LoVo (cell line): ENCODE data around the gene CAGE1.

Experiments
- DNase-seq: peaks from one replicate; pipeline ENCODE4 v3.0.0-alpha.2; 2016; ENCODE audit warnings: low spot score

Gene CAGE1

DNA sequence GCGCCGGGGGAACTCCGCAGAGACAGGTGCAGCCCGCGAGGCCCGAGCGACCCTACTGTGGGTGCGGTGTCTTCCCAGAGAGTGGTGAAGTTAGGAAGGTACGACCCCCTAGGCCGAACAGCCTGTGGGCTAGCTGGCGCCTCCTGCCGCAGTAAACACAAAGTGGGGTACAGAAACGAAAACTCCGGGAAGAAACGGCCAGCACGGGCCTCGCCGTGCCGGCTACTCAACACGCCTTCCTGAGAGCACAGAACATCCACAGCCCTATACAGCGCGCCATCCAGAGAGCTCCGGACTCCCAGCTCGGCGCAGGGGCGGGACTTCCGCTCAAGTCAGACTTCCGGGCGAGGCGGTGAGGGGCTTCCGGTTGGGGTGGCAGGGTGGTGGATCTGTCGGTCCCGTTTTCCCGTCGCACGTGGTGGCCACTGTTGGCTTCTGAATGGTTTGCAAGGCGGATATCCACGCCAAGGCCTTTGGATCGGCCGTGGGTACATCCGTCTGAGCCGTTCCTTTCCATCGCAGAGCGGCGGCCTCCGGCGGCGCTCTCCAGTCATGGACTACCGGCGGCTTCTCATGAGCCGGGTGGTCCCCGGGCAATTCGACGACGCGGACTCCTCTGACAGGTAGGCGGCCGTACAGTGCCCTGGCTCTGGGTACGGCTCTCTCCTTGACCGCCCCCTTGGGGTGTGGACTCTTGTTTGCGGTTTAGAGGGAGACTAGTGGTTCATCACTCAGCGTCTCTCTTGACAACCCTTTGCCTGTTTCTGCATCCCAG lies at the start of gene CAGE1, which contains the start of gene RIOK1:
Gene CAGE1 (minus strand): TSS at position 292 of the 775 bp plus-strand sequence. CDS start 2,569 bp downstream, outside the sequence.
Gene RIOK1 (plus strand): TSS at position 358 of the 775 bp plus-strand sequence. CDS start 195 bp downstream, at position 553.
- peak; percentile 93 for DNase-seq

DNA sequence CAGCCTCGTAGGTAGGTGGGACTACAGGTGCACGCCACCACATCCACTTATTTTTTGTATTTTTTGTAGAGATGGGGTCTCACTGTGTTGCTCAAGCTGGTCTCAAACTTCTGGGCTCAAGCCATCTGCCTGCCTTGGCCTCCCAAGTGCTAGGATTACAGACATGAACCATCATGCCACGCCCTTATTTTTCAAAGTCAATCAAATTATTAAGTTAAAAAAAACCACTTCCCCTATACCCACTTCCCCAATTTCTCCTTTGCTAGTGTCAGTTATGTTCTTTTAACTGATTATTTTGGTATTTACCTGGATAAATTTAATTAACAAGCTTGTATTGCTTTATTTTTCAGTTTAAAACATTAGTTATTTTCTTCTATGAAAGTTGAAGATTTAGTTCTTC lies 49.7 kb upstream of the CAGE1 start:
- DNase-seq, result no peak

DNA sequence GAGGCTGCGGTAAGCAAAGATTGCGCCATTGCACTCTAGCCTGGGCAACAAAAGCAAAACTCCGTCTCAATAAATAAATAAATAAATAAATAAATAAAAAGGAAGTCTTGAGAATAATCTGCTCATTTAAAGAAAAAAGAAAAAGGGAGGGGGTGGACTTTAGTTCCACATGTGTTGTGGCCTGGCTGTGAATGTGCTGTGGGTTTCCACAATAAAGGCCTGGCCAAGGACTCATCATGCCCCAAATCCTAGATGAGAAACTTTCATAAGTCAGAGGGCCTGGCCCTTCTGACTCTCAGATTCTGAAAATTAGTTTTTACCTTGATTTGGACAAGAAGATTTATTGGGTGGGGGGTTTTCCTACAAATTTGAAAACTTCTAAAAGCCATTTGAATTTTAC lies 48.5 kb upstream of the CAGE1 start:
- no peak for DNase-seq

DNA sequence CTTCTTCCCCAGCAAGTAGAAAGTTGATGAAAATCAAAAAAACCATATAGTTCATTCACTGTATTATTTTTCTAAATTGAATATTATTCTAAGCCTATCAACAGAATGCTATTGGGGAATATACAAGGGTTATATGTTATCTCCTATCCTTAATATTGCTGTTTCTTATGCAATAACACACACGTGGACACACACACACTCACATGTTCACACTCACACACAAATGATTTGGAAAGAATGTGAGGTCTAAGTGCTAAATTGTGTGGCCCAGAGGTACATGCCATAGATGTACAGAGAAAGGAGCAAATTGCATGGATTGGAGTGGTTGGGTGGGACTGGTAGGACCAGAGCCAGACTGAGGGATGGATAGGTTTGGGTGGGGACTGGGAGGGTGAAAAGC lies 45.1 kb upstream of the CAGE1 start:
- DNase-seq, result no peak

DNA sequence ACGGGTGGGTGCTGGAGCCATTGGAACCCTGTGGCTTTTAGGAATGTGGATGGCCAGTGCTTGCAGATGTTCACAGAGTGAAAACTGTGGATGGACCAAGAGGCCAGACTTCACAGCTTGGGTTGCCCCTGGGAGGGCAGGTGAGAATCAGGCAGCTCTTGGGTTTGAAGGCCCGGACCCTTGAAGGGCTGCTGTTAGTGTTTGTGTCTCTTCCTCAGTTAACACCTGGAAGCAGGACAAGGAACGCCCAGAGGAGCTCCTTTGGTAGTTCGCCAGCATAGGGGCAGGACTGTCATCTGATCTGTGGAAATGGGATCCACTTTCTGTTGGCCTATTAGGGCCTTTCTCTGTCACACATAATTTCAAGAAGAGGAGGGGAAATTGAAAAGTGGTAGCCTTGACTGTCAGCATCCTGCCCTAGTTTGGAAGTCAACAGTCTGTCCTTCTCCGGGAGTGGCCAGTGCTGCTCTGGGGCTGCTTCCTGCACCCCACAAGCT lies 43.6 kb upstream of the CAGE1 start:
- DNase-seq, result no peak

DNA sequence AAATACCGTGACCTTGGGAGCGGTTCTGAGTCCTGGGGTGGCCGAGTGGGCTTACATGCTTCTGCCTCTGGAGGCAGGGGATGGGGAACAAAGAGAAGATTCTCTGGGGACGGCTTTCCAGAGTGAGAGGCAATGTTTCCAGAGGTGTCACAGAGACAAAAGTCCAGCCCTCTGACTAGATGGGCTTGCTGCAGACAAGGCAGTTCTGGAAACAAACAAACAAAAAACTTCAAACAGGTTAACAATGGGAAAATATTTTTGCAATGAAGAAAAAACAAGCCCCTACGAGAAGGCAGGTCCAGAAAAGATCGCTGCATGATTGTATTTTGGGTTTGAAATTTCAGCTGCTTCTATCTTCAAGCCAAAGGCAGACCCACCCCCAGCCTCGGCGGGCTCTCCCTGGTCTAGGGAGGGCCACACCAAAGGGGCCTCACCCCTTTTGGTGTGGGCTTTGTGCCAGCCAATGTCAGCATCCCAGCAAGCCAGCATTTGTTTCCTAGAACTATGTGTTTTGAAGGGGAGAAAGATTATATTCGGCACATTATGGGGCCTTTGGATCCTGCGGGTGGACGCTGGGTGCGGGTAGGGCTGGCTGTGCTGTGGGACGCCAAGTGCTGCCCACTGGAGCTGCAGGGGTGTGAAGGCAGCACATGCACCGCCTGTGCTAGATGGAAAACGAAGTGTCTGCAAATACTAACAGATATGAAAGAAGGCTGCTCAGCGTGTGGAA lies 43.0 kb upstream of the CAGE1 start:
- DNase-seq, result no peak

DNA sequence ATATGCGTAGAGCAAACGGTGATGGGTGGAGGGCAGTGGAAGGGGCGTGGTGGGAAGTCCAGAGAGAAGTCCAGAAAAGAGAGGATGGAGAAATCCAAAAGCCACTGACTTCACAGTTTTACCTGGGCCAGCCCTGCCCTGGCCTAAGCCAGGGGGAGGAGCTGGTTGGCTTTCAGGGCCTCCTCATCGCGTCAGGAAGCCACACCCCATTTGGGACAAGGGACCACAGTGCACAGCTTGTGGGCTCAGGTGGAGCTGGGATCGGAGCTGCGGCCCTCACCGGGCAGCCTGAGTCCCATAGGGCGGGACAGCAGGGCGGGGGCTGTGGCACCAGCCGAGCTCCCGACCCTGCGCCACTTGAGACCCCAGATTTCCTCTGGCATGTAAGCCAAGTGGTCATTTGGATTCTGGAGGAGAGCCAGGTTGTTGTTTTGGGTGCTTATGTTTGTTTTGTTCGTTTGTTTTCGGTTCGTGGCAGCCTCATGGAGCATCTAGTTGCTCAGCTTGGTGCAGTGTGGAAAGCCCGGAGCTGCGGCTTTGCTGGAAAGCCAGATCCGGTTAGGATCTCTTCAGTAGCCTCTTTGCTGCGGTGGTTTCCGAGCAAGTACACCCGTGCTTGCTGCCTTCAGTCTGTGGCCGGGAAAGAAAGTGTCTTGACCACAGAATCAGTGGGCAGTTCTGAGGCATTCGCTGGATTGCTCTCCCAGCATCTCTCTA lies 42.3 kb upstream of the CAGE1 start:
- DNase-seq, result no peak

DNA sequence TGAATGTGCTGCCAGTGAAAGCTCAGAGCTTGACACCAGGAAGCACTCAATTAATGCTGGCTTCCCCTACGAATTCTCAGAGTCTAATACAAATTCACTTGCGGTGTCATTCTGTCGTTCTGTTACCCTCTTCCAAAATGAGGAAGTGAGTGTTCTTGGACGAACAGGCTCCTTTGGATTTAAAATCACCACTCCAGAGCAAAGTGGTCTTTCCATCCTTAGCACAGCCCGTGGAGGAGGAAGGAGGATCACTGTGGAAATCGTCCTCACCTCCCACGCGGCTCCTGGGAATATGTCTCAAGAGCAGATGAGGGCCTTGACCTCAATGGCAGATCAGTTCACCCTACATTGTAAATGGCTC lies 41.8 kb upstream of the CAGE1 start:
- no peak for DNase-seq

DNA sequence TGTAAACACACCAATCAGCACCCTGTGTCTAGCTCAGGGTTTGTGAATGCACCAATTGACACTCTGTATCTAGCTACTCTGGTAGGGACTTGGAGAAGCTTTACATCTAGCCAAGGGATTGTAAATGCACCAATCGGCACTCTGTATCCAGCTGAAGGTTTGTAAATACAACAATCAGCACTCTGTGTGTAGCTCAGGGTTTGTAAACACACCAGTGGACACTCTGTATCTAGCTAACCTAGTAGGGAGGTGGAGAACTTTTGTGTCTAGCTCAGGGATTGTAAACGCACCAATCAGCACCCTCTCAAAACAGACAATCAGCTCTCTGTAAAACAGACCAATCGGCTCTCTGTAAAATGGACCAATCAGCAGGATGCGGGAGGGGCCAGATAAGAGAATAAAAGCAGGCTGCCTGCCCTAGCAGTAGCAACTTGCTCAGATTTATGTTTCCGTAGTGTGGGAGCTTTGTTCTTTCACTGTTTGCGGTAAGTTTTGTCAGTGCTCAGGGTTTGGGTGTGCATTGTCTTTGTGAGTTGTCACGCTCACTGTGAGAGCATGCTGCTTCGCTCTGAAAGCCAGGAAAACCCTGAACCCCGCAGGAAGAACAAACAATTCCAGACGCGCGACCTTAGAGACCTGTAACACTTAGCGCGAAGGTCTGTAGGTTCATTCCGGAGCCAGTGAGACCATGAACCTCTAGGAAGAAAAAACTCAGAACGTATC lies 37.1 kb upstream of the CAGE1 start:
- no peak for DNase-seq

DNA sequence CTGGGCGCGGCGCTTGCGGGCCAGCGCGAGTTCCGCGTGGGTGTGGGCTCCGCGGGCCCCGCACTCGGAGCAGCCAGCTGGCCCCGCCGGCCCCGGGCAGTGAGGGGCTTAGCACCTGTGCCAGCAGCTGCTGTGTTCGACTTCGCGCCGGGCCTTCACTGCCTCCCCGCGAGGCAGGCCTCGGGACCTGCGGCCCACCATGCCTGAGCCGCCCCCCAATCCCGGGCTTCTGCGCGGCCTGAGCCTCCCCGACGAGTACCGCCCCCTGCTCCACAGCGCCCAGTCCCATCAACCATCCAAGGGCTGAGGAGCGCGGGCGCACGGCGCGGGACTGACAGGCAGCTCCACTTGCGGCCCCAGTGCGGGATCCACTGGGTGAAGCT lies 36.3 kb upstream of the CAGE1 start:
- no peak for DNase-seq

DNA sequence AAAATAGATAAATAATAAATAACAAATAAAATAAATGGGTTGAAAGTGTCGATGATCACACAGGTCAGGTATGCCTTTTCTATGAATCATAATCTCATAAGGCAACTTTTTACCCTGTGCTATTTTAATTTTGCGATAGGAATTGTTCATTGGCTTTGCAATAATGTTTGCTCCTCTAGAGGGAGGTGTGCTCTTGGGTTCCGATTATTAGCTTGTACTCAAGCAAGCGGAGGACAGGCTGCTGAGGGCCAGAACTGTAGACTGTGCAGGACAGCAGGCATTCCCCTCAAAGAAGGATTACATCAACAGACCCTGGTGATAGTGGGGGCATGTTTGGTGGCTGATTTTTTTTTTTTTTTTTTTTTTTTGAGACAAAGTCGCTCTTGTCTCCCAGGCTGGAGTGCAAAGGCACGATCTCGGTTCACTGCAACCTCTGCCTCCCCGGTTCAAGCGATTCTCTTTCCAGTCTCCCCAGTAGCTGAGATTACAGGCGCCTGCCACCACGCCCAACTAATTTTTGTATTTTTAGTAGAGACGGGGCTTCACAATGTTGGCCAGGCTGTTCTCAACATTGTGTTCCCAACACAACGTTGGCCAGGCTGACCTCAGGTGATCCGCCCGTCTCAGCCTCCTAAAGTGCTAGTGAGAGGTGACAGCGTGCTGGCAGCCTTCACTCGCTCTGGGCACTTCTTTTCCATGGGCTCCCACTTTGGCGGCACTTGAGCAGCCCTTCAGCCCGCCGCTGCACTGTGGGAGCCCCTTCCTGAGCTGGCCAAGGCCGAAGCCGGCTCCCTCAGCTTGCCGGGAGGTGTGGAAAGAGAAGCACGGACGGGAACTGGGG lies 35.6 kb upstream of the CAGE1 start:
- DNase-seq, result peak; percentile 37

DNA sequence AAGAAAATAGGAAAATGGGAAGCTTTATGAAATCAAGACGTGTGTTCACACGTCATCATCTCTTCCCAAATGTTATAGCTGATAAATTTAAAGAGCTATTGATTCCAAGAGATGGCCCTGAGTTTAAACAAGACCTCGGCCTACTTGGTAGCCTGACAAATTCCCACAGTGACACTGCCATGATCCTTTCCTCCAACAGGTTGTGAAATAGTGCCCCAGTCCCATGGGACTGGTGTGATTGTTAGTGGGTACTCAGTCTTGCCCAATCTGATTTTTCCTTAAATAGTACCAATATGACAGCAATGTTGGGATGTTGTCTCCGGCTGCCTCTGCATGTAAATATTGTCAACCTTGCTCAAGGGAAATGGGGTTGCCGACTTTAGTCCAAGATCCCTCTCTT lies 34.5 kb upstream of the CAGE1 start:
- no peak for DNase-seq

DNA sequence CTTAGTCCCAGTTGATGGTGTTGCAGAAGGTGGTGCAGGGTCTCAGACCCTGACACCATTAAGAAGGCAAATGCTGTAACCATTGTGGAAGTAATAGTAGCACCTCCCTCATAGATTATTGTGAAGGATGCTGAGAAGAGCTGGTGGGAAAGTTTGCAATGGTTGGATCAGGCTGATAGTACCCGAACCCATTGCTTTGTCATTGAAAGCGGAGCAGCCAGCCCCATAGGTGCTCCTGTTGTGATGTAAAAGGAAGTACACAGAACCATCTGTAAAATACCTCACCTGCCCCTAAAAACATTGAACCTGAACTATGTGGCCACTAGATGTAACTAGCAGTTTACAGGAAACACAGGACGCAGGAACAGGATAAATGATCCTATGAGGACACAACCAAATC lies 31.5 kb upstream of the CAGE1 start:
- DNase-seq, result no peak

DNA sequence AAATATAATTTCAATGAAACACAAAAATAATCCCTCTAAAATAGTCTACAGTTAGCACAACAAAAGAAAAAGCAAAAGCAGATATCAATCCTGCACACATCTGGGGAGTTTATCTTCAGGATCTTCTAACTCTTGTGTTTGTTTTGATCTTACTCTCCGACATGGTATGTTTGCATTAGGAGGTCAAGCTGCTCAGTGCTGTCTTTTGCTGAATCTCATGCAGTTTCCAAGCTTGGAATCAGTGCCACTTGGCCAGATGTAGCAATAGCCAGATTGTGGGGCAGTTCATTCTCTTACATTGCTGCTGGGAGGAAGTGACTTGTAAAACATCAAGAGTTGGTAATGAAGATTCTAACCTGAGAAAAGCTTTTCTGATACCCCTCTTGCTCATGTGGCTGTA lies 29.5 kb upstream of the CAGE1 start:
- DNase-seq, result no peak

DNA sequence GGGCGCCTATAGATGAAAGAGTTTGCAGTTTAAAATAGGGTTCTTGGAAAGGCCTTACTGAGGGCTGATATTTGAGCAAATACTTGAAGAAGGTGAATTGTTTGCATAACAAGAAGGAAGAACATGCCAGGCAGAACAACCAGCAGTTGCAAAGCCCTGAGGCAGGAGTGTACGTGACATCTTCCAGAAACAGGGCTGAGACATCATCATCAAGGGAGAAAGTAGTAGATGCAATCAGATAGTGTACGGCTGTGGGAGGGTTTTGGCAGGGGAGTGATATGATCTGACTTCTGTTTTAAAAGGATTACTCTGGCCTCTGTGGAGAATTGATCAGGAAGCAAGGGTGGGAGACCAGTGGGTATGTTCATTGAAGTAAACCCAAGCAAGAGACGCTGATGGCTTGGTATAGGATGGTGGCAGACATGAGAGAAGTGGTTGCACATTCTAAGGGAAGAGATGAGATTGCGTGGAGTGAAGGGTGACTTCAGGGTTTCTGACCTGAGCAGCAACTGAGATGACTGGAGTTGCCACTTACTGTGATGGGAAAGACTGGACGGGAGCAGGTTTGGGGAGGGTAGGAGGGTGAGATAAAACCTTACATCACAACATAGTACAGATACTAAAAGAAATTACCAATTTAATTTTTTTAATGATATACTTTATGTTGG lies 28.8 kb upstream of the CAGE1 start:
- no peak for DNase-seq

DNA sequence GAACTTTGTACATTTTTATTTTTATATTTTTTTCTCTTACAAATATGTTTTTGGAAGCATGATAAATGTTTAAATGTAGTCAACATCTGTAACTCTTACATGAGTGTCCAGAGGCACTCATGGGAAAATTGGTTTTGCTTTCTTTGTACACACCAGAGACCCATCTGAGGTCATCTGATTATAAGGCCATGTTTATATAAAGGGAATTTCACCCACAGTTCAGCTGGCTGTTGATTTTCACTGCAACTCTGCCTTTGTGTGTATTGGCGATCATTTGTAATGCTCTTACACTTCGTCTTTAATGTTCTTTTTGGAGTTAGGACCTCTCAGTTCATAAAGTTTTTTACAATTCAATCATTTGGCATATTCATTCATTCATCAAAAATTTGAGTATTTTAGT lies 28.1 kb upstream of the CAGE1 start:
- no peak for DNase-seq

DNA sequence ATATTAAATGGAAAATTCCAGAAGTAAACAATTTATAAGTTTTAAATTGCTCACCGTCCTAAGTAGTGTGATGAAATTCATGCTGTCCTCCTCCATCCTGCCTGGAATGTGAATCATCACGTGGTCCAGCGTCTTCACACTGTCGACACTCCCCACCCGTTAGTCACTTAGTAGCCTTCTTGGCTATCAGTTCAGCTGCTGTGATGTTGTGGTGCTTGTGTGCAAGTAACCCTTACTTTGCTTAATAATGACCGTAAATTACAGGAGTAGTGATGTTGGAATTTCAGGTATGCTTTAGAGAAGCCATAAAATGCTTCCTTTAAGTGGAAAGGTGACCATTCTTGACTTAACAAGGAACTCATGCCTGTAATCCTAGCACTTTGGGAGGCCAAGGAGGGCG lies 25.3 kb upstream of the CAGE1 start:
- peak; percentile 49 for DNase-seq

DNA sequence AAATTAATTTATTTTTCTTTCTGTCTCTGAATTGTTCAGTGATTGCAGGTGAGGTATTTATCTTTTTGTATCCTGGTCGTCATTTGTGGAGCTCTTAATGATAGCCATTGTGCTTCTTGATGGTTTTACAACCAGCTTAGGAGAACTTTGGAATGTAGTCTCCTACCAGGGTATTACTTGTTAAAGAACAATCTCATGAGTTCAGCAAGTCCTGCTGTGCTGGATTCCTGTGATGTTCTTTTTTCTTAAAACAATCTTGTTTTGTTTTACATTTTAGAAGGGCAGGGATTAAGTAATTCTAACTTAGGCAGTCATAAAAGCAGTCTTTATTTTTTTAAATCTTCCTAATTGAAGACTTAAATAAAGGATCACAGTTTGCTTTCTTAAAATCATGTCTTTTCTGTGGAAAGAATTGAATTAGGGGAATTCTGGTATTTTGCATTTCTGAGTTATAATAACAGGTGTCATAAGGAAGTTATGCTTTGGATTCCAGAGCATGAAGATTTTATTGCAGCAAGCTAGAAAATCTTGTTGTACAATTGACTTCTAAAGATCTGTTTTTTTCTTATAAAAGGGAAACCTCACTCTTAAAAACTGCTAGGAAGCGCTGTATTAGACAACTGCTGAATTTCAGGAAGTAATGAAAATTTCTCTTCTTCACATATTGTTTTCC lies 23.7 kb upstream of the CAGE1 start:
- no peak for DNase-seq

DNA sequence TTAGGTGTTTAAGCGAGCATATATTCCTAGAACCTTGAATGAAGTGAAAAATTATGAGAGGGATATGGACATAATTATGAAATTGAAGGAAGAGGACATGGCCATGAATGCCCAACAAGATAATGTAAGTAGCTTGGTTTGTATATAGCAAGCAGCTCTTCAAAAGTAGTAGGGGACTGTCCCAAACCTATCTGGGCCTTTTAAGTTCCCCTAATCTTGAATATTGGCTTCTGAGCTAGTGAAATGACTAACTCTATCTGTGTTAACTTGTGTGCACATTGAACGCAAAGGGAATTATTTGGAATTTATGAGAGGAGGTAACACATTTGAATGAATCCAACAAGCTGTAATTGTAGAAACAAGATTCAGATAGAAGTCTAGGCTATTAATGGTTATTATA lies 21.8 kb upstream of the CAGE1 start:
- DNase-seq, result no peak

DNA sequence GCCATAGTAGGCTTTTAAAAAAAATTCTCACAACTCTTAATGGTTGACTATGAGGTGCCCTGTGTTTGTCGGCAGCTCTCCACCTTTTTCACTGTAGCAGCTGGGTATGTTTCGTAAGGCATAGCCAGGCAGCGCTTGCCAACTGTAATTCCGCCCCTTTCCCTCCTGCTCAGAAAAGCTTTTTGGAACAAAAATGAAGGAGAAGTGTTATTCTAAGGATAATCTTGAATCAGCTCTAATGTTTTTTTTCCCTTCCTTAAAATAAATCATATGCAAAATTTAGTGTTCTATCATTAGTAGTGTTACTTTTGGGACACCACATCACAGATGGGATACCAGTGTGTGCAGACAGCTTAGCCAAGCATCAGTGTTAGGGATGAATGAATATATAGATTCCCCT lies 21.3 kb upstream of the CAGE1 start:
- no peak for DNase-seq
